Uterus (tissue), 4 donors: ENCODE measurements around the gene AFG1L. TPM values are rescaled to one million over a fixed set of nuclear protein-coding genes. Genes with fewer than 3 reads are reported as not detected.

Experiments
- DNase-seq, 2 donors: peaks; one replicate each; pipeline ENCODE4 v3.0.0-alpha.2; 2019 to 2020
- H3K27ac ChIP-seq, 2 donors: fragments of 200-600 bp; sonication (generic); 1 replicate in 1 of 2; 2 replicates in 1 of 2; pipeline ENCODE4 v1.5.1; 2016 to 2018
- H3K27me3 ChIP-seq, 2 donors: fragments of 200-600 bp; sonication (generic); one replicate each; pipeline ENCODE4 v1.5.1; 2018 to 2019; ENCODE audit warnings: control low read depth in 1 of 2
- H3K36me3 ChIP-seq, 2 donors: fragments of 200-600 bp; sonication (generic); one replicate each; pipeline ENCODE4 v1.5.1; 2019; ENCODE audit warnings: control low read depth in 1 of 2
- H3K4me1 ChIP-seq, 2 donors: fragments of 200-600 bp; sonication (generic); one replicate each; pipeline ENCODE4 v1.5.1; 2018 to 2019; ENCODE audit warnings: control low read depth in 1 of 2
- H3K4me3 ChIP-seq, 2 donors: fragments of 200-600 bp; sonication (generic); 1 replicate in 1 of 2; 2 replicates in 1 of 2; pipeline ENCODE4 v1.5.1; 2018 to 2019; ENCODE audit warnings: mild to moderate bottlenecking in 1 of 2
- H3K9me3 ChIP-seq, 2 donors: fragments of 200-600 bp; sonication (generic); one replicate each; pipeline ENCODE4 v1.5.1; 2019; ENCODE audit warnings: control low read depth in 1 of 2
- CTCF ChIP-seq, 4 experiments: fragments of 200-600 bp in 2 of 4; fragments of 450-650 bp in 2 of 4; sonication (generic) in 2 of 4; IDR thresholded peaks; one replicate each; pipeline ENCODE4 v1.5.1; 2016 to 2019; ENCODE audit warnings: antibody characterized with exemption in 4 of 4, mild to moderate bottlenecking in 2 of 4, moderate library complexity in 1 of 4
- POLR2A ChIP-seq, 2 donors: fragments of 450-650 bp; IDR thresholded peaks; one replicate each; pipeline ENCODE4 v1.6.1; 2016; ENCODE audit warnings: antibody characterized with exemption in 2 of 2, mild to moderate bottlenecking in 1 of 2, moderate library complexity in 1 of 2
- intact Hi-C: fragments of 100-400 bp; cut with DNase I; formaldehyde crosslinking; loops from one replicate; pipeline ENCODE4 v1.15.1; 2023; ENCODE audit warnings: low total_unique reads
- total RNA-seq, 4 donors: library from RNA; depleted of rRNA in 3 of 4; stranded (reverse); fragments of >200 nt in 3 of 4; gene quantifications; one replicate each; pipeline versions ENCODE4 v1.1.0 to v1.2.4, GENCODE V29; 2014 to 2023
- donor health status: DM: yes; HTN: yes; CAD: no.

AFG1L gene
- total RNA-seq, 4 donors from 2014 or later: under 0.01 to 9.4 (median 5.2) TPM

DNA sequence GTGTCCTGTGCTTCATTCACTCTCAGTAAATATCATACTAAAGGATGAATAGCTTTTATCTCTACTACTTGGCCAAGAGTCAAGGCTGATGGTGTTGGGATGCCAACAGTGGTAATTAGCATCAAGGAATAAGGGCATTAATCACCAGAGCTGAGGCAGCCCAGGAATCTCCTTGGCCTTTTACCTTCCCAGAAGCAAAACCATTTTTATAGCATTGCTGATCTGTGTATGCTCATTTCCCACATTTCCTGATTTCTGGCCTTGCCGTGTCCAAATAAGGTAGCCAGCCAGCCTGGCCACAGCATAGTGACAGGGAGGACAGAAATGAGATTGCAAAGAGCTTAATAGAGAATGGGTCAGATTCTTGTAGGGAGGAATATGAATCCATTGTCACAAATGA is 189.2 kb downstream of the AFG1L start:
- TF ChIP-seq CTCF (IDR thresholded peaks at IDR 0.05): no peak
- no peak for TF ChIP-seq POLR2A (IDR thresholded peaks at IDR 0.05)
- Histone ChIP-seq H3K9me3 (no peaks in the 10 kb centered on the region), H3K36me3 (no peaks in the 10 kb centered on the region), H3K27me3 (no peaks in the 10 kb centered on the region), H3K4me3 (no peak overlapping the region), H3K27ac (no peak overlapping the region), H3K4me1 (no peaks in the 10 kb centered on the region)
- intact Hi-C loops: no loop called here
- no peak for DNase-seq

- no peak overlapping the region for H3K27ac ChIP-seq
- H3K4me1 ChIP-seq: no peaks in the 10 kb centered on the region
- H3K27me3 ChIP-seq: no peaks in the 10 kb centered on the region
- H3K9me3 ChIP-seq: no peaks in the 10 kb centered on the region
- no peak overlapping the region for H3K4me3 ChIP-seq
- TF ChIP-seq POLR2A (IDR thresholded peaks at IDR 0.05) (no peak), CTCF (IDR thresholded peaks at IDR 0.05) (no peak)
- intact Hi-C loops: no loop called here
- DNase-seq: no peak
- no peaks in the 10 kb centered on the region for H3K36me3 ChIP-seq
Observed at GRCh38 chr6:108489699-108490098, 194.8 kb downstream of the AFG1L start.

- TF ChIP-seq CTCF (IDR thresholded peaks at IDR 0.05): peak; percentile 21 to 55 (median 40)
- no peak for TF ChIP-seq POLR2A (IDR thresholded peaks at IDR 0.05)
- intact Hi-C loops: no loop called here
- H3K9me3 ChIP-seq: no peaks in the 10 kb centered on the region
Observed at GRCh38 chr6:108492131-108492766, 197.4 kb downstream of the AFG1L start.

GRCh38 chr6:108494434-108494833 is 199.6 kb downstream of the AFG1L start:
- DNase-seq: no peak
- no peak for TF ChIP-seq CTCF (IDR thresholded peaks at IDR 0.05)
- no peak for TF ChIP-seq POLR2A (IDR thresholded peaks at IDR 0.05)
- intact Hi-C loops: no loop called here
- no peak overlapping the region for H3K27ac ChIP-seq
- H3K36me3 ChIP-seq: no peaks in the 10 kb centered on the region
- no peaks in the 10 kb centered on the region for H3K4me1 ChIP-seq
- no peak overlapping the region for H3K4me3 ChIP-seq
- no peaks in the 10 kb centered on the region for H3K9me3 ChIP-seq
- H3K27me3 ChIP-seq: no peaks in the 10 kb centered on the region

More at GRCh38 chr6:108492131-108492766, 197.4 kb downstream of the AFG1L start:
- no peak overlapping the region for H3K4me3 ChIP-seq
- no peak for DNase-seq
- H3K27me3 ChIP-seq: no peaks in the 10 kb centered on the region
- H3K27ac ChIP-seq: no peak overlapping the region
- no peaks in the 10 kb centered on the region for H3K4me1 ChIP-seq
- H3K36me3 ChIP-seq: no peaks in the 10 kb centered on the region

DNA sequence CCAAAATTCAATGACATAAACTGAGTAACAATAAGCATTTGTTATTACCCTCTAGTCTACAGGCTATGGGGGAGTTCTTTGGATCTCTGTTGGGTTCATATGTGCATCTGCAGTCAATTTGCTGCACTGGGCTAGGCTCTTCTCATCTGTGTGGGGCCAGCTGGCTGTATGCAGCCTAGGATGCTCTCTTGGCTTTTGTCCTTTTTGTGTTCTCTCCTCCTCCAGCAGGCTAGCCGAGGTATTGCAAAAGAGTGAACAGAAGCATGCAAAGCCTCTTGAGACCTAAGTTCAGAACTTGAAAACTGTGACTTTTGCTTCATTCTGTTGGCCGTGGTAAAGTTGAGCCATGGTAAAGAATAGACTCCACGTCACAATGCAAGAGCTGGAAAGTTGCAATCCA is 203.0 kb downstream of the AFG1L start:
- H3K27me3 ChIP-seq: no peaks in the 10 kb centered on the region
- no peaks in the 10 kb centered on the region for H3K4me1 ChIP-seq
- H3K27ac ChIP-seq: no peak overlapping the region
- intact Hi-C loops: no loop called here
- no peaks in the 10 kb centered on the region for H3K9me3 ChIP-seq
- no peak for DNase-seq
- H3K4me3 ChIP-seq: no peak overlapping the region
- no peaks in the 10 kb centered on the region for H3K36me3 ChIP-seq
- TF ChIP-seq POLR2A (IDR thresholded peaks at IDR 0.05) (no peak), CTCF (IDR thresholded peaks at IDR 0.05) (no peak)
